Testis (tissue), 2 donors: ENCODE results near the gene CHST9.

Experiments used
- CTCF ChIP-seq, 3 experiments: fragments of 450-650 bp in 2 of 3; fragments of 200-600 bp in 1 of 3; sonication (generic) in 1 of 3; IDR thresholded peaks; one replicate each; pipeline ENCODE4 v1.5.1; 2016 to 2019; ENCODE audit warnings: antibody characterized with exemption in 3 of 3, mild to moderate bottlenecking in 2 of 3, moderate library complexity in 1 of 3
- POLR2A ChIP-seq: fragments of 450-650 bp; IDR thresholded peaks from one replicate; pipeline ENCODE4 v1.6.1; 2017; ENCODE audit warnings: antibody characterized with exemption, mild to moderate bottlenecking, moderate library complexity

- TF ChIP-seq CTCF (IDR thresholded peaks at IDR 0.05) (no peak), POLR2A (no peak)
These were observed 219.9 kb downstream of the CHST9 start for GRCh38 chr18:26965206-26965605.
